Measurements from ENCODE around the gene MBD3L5.

- no peak for TF ChIP-seq CTCF (IDR thresholded peaks at IDR 0.05)
- no peak for TF ChIP-seq ZFX (IDR thresholded peaks at IDR 0.05; ENCODE audit: borderline replicate concordance)
Measured at GRCh38 chr19:7069904-7070226, 39.5 kb downstream of the MBD3L5 start.

Data from 22Rv1 (cell line).